ENCODE data around the gene ACTG2. TPM values are rescaled to one million over a fixed set of nuclear protein-coding genes. Genes with fewer than 3 reads are reported as not detected.

Gene ACTG2
- total and polyA plus RNA-seq, 9 donors = 1.3 to 38.2 (median 9.9) TPM

GRCh38 chr2:73910873-73911547 is 18.2 kb downstream of the ACTG2 start:
- Histone ChIP-seq H3K9me3 (replicated peaks; ENCODE audit: control insufficient read depth, low read depth, low read length) (no peaks in the 10 kb centered on the region), H3K27me3 (ENCODE audit: control insufficient read depth, insufficient read depth, low read length) (no peaks in the 10 kb centered on the region), H3K27ac (ENCODE audit: low read length) (no peak overlapping the region), H3K36me3 (ENCODE audit: control insufficient read depth, insufficient read depth, low read length) (no peaks in the 10 kb centered on the region), H3K4me1 (ENCODE audit: control insufficient read depth, insufficient read depth, low read length) (no peaks in the 10 kb centered on the region), H3K4me3 (ENCODE audit: low read length) (no peak overlapping the region)
- WGBS (ENCODE audit: insufficient coverage) = no CpG with 5 or more reads among the region's 6 CpGs
- DNase-seq = no peak

GRCh38 chr2:73911548-73912208 is 18.9 kb downstream of the ACTG2 start:
- Histone ChIP-seq H3K27me3 (ENCODE audit: control insufficient read depth, insufficient read depth, low read length) (no peaks in the 10 kb centered on the region), H3K9me3 (replicated peaks; ENCODE audit: control insufficient read depth, low read depth, low read length) (no peaks in the 10 kb centered on the region), H3K27ac (ENCODE audit: low read length) (no peak overlapping the region), H3K36me3 (ENCODE audit: control insufficient read depth, insufficient read depth, low read length) (no peaks in the 10 kb centered on the region), H3K4me3 (ENCODE audit: low read length) (no peak overlapping the region), H3K4me1 (ENCODE audit: control insufficient read depth, insufficient read depth, low read length) (no peaks in the 10 kb centered on the region)
- no CpG with 5 or more reads among the region's 8 CpGs for WGBS (ENCODE audit: insufficient coverage)
- DNase-seq = no peak

GRCh38 chr2:73913414-73914054 is 20.7 kb downstream of the ACTG2 start:
- Histone ChIP-seq H3K9me3 (replicated peaks; ENCODE audit: control insufficient read depth, low read depth, low read length) (no peaks in the 10 kb centered on the region), H3K27me3 (ENCODE audit: control insufficient read depth, insufficient read depth, low read length) (no peaks in the 10 kb centered on the region), H3K4me1 (ENCODE audit: control insufficient read depth, insufficient read depth, low read length) (no peaks in the 10 kb centered on the region), H3K4me3 (ENCODE audit: low read length) (no peak overlapping the region), H3K27ac (ENCODE audit: low read length) (no peak overlapping the region), H3K36me3 (ENCODE audit: control insufficient read depth, insufficient read depth, low read length) (no peaks in the 10 kb centered on the region)
- WGBS (ENCODE audit: insufficient coverage) = 94% methylated on average over 7 of the region's 8 CpGs
- DNase-seq = no peak

GRCh38 chr2:73914667-73915066 is 21.9 kb downstream of the ACTG2 start:
- H3K4me3 ChIP-seq (ENCODE audit: low read length) = no peak overlapping the region
- no peaks in the 10 kb centered on the region for H3K4me1 ChIP-seq (ENCODE audit: control insufficient read depth, insufficient read depth, low read length)
- H3K27ac ChIP-seq (ENCODE audit: low read length) = no peak overlapping the region
- no peak for DNase-seq
- no peaks in the 10 kb centered on the region for H3K36me3 ChIP-seq (ENCODE audit: control insufficient read depth, insufficient read depth, low read length)
- WGBS (ENCODE audit: insufficient coverage) = no CpG with 5 or more reads among the region's 4 CpGs
- peaks cover 3% of the 10 kb centered on the region for H3K27me3 ChIP-seq (ENCODE audit: control insufficient read depth, insufficient read depth, low read length)
- no peaks in the 10 kb centered on the region for H3K9me3 ChIP-seq (replicated peaks; ENCODE audit: control insufficient read depth, low read depth, low read length)

GRCh38 chr2:73915437-73915993 is 22.7 kb downstream of the ACTG2 start:
- Histone ChIP-seq H3K27ac (ENCODE audit: low read length) (no peak overlapping the region), H3K4me3 (ENCODE audit: low read length) (no peak overlapping the region), H3K4me1 (ENCODE audit: control insufficient read depth, insufficient read depth, low read length) (no peaks in the 10 kb centered on the region), H3K9me3 (replicated peaks; ENCODE audit: control insufficient read depth, low read depth, low read length) (no peaks in the 10 kb centered on the region), H3K36me3 (ENCODE audit: control insufficient read depth, insufficient read depth, low read length) (no peaks in the 10 kb centered on the region), H3K27me3 (ENCODE audit: control insufficient read depth, insufficient read depth, low read length) (peaks cover 3% of the 10 kb centered on the region)
- DNase-seq = no peak
- 85% methylated on average over 4 of the region's 5 CpGs for WGBS (ENCODE audit: insufficient coverage)

- Histone ChIP-seq H3K4me3 (ENCODE audit: low read length) (no peak overlapping the region), H3K36me3 (ENCODE audit: control insufficient read depth, insufficient read depth, low read length) (no peaks in the 10 kb centered on the region), H3K4me1 (ENCODE audit: control insufficient read depth, insufficient read depth, low read length) (no peaks in the 10 kb centered on the region), H3K9me3 (replicated peaks; ENCODE audit: control insufficient read depth, low read depth, low read length) (no peaks in the 10 kb centered on the region), H3K27ac (ENCODE audit: low read length) (no peak overlapping the region), H3K27me3 (ENCODE audit: control insufficient read depth, insufficient read depth, low read length) (peaks cover 12% of the 10 kb centered on the region)
- WGBS (ENCODE audit: insufficient coverage) = 89% methylated on average over 1 of the region's 2 CpGs
- DNase-seq = no peak
Observed at GRCh38 chr2:73916666-73917065, 23.9 kb downstream of the ACTG2 start.

GRCh38 chr2:73917296-73917695 is 24.5 kb downstream of the ACTG2 start:
- H3K27me3 ChIP-seq (ENCODE audit: control insufficient read depth, insufficient read depth, low read length) = peaks cover 14% of the 10 kb centered on the region
- WGBS (ENCODE audit: insufficient coverage) = 80% methylated on average over 1 of the region's 2 CpGs
- no peaks in the 10 kb centered on the region for H3K36me3 ChIP-seq (ENCODE audit: control insufficient read depth, insufficient read depth, low read length)
- no peak for DNase-seq
- no peaks in the 10 kb centered on the region for H3K9me3 ChIP-seq (replicated peaks; ENCODE audit: control insufficient read depth, low read depth, low read length)
- H3K4me3 ChIP-seq (ENCODE audit: low read length) = no peak overlapping the region
- no peaks in the 10 kb centered on the region for H3K4me1 ChIP-seq (ENCODE audit: control insufficient read depth, insufficient read depth, low read length)
- no peak overlapping the region for H3K27ac ChIP-seq (ENCODE audit: low read length)

- Histone ChIP-seq H3K36me3 (ENCODE audit: control insufficient read depth, insufficient read depth, low read length) (no peaks in the 10 kb centered on the region), H3K27ac (ENCODE audit: low read length) (no peak overlapping the region), H3K4me1 (ENCODE audit: control insufficient read depth, insufficient read depth, low read length) (no peaks in the 10 kb centered on the region), H3K4me3 (ENCODE audit: low read length) (no peak overlapping the region), H3K27me3 (ENCODE audit: control insufficient read depth, insufficient read depth, low read length) (peaks cover 16% of the 10 kb centered on the region), H3K9me3 (replicated peaks; ENCODE audit: control insufficient read depth, low read depth, low read length) (no peaks in the 10 kb centered on the region)
- DNase-seq = no peak
- 56% methylated on average over 3 of the region's 4 CpGs for WGBS (ENCODE audit: insufficient coverage)
Observed at GRCh38 chr2:73917696-73918207, 24.9 kb downstream of the ACTG2 start.

GRCh38 chr2:73918856-73919255 is 26.0 kb downstream of the ACTG2 start:
- H3K9me3 ChIP-seq (replicated peaks; ENCODE audit: control insufficient read depth, low read depth, low read length) = no peaks in the 10 kb centered on the region
- H3K36me3 ChIP-seq (ENCODE audit: control insufficient read depth, insufficient read depth, low read length) = no peaks in the 10 kb centered on the region
- no peak overlapping the region for H3K4me3 ChIP-seq (ENCODE audit: low read length)
- H3K27me3 ChIP-seq (ENCODE audit: control insufficient read depth, insufficient read depth, low read length) = peaks cover 21% of the 10 kb centered on the region
- no peak for DNase-seq
- H3K4me1 ChIP-seq (ENCODE audit: control insufficient read depth, insufficient read depth, low read length) = no peaks in the 10 kb centered on the region
- 81% methylated on average over 3 of the region's 3 CpGs for WGBS (ENCODE audit: insufficient coverage)
- H3K27ac ChIP-seq (ENCODE audit: low read length) = no peak overlapping the region

- no peak overlapping the region for H3K4me3 ChIP-seq (ENCODE audit: low read length)
- H3K36me3 ChIP-seq (ENCODE audit: control insufficient read depth, insufficient read depth, low read length) = no peaks in the 10 kb centered on the region
- no peak overlapping the region for H3K27ac ChIP-seq (ENCODE audit: low read length)
- 75% methylated on average over 1 of the region's 7 CpGs for WGBS (ENCODE audit: insufficient coverage)
- DNase-seq = no peak
- H3K9me3 ChIP-seq (replicated peaks; ENCODE audit: control insufficient read depth, low read depth, low read length) = no peaks in the 10 kb centered on the region
- no peaks in the 10 kb centered on the region for H3K4me1 ChIP-seq (ENCODE audit: control insufficient read depth, insufficient read depth, low read length)
- H3K27me3 ChIP-seq (ENCODE audit: control insufficient read depth, insufficient read depth, low read length) = peaks cover 21% of the 10 kb centered on the region
Observed at GRCh38 chr2:73919596-73920228, 26.9 kb downstream of the ACTG2 start.
